ENCODE measurements around the gene MKS1. TPM values are rescaled to one million over a fixed set of nuclear protein-coding genes. Genes with fewer than 3 reads are reported as not detected.

Gene MKS1
- total and polyA plus RNA-seq, 12 donors = 9.1 to 28.2 (median 16.5) TPM

GRCh38 chr17:58191241-58191896 is 27.7 kb downstream of the MKS1 start:
- Histone ChIP-seq H3K9me3 (replicated peaks in 1 of 3) (no peaks in the 10 kb centered on the region), H3K4me1 (replicated peaks in 1 of 2) (no peaks in the 10 kb centered on the region), H3K36me3 (replicated peaks in 1 of 2) (no peaks in the 10 kb centered on the region), H3K4me3 (no peak overlapping the region), H3K27ac (no peak overlapping the region), H3K27me3 (no peaks in the 10 kb centered on the region)
- TF ChIP-seq CTCF (IDR thresholded peaks at IDR 0.05) = no peak
- TF ChIP-seq POLR2A (IDR thresholded peaks at IDR 0.05) = no peak
- WGBS, 4 donors = 42 to 52% (median 49%) methylated on average over 13 to 14 of the region's 14 CpGs
- DNase-seq = no peak
- intact Hi-C loops (cut with DNase I) = no loop called here

GRCh38 chr17:58189436-58190146 is 29.5 kb downstream of the MKS1 start:
- WGBS, 4 donors = 25 to 54% (median 48%) methylated on average over 5 to 11 of the region's 11 CpGs
- Histone ChIP-seq H3K36me3 (replicated peaks in 1 of 2) (no peaks in the 10 kb centered on the region), H3K4me1 (replicated peaks in 1 of 2) (no peaks in the 10 kb centered on the region), H3K27ac (no peak overlapping the region), H3K27me3 (no peaks in the 10 kb centered on the region), H3K9me3 (replicated peaks in 1 of 3) (no peaks in the 10 kb centered on the region), H3K4me3 (no peak overlapping the region)
- intact Hi-C loops (cut with DNase I) = no loop called here
- TF ChIP-seq CTCF (IDR thresholded peaks at IDR 0.05) (no peak), POLR2A (IDR thresholded peaks at IDR 0.05) (no peak)
- DNase-seq = peak; percentile 38 to 77 (median 75)

- WGBS, 4 donors = 49 to 53% (median 50%) methylated on average over 7 of the region's 7 CpGs
- Histone ChIP-seq H3K9me3 (replicated peaks in 1 of 3) (no peaks in the 10 kb centered on the region), H3K36me3 (replicated peaks in 1 of 2) (no peaks in the 10 kb centered on the region), H3K4me1 (replicated peaks in 1 of 2) (no peaks in the 10 kb centered on the region), H3K27me3 (no peaks in the 10 kb centered on the region), H3K4me3 (no peak overlapping the region), H3K27ac (no peak overlapping the region)
- intact Hi-C loops (cut with DNase I) = no loop called here
- no peak for DNase-seq
- TF ChIP-seq CTCF (IDR thresholded peaks at IDR 0.05) = no peak
- TF ChIP-seq POLR2A (IDR thresholded peaks at IDR 0.05) = no peak
These were observed 31.4 kb downstream of the MKS1 start for GRCh38 chr17:58187675-58188074.

- H3K27ac ChIP-seq = no peak overlapping the region
- H3K36me3 ChIP-seq (replicated peaks in 1 of 2) = no peaks in the 10 kb centered on the region
- H3K4me1 ChIP-seq (replicated peaks in 1 of 2) = no peaks in the 10 kb centered on the region
- no peak for DNase-seq
- no peak for TF ChIP-seq POLR2A (IDR thresholded peaks at IDR 0.05)
- H3K9me3 ChIP-seq (replicated peaks in 1 of 3) = no peaks in the 10 kb centered on the region
- H3K27me3 ChIP-seq = no peaks in the 10 kb centered on the region
- WGBS, 4 donors = 67 to 92% (median 86%) methylated on average over 6 of the region's 6 CpGs
- intact Hi-C loops (cut with DNase I) = no loop called here
- H3K4me3 ChIP-seq = no peak overlapping the region
These were observed 32.0 kb downstream of the MKS1 start for GRCh38 chr17:58187063-58187462.

Data from adrenal gland (tissue), 12 donors.